Measurements from ENCODE around the gene MAPK8IP2.
"Not testable (repeated sequence)": the region's sequence is repeated elsewhere in the genome, so short reads cannot be mapped to it uniquely, and the experiment has no call there.

MAPK8IP2 gene

DNA sequence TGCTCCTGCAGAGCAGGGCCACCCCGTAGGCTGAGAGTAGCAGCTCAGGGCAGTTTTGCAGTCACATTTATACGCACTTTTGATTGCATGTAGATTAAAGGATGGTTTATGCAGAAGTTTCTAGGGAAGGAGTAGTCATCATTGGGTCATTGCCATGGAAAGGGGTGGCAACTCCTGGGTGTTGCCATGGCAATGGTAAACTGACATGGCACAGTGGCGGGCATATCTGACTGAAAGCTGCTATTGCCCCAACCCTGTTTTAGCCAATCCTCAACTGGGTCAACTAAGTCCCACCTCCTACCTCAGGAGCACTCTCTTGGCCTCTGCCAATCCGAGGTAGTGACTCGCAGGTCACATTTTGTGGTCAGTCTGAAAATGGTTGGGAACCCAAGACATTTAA lies 29.8 kb downstream of the MAPK8IP2 start:
- H3K4me3 ChIP-seq (ENCODE audit: low read depth in 1 of 2, low read length in 2 of 2): no peak overlapping the region
- H3K9me3 ChIP-seq (ENCODE audit: control insufficient read depth in 1 of 2, low read length in 2 of 2): no peaks in the 10 kb centered on the region
- H3K4me1 ChIP-seq (ENCODE audit: control insufficient read depth in 1 of 2, insufficient read depth in 2 of 2, low read length in 2 of 2): peaks cover 6 to 23% of the 10 kb centered on the region in 2 donors
- no peak overlapping the region for H3K27ac ChIP-seq (ENCODE audit: low read length)
- no peaks in the 10 kb centered on the region for H3K27me3 ChIP-seq (ENCODE audit: low read depth, low read length)
- no peaks in the 10 kb centered on the region for H3K36me3 ChIP-seq (ENCODE audit: control insufficient read depth in 1 of 2, insufficient read depth in 2 of 2, low read length in 2 of 2)

DNA sequence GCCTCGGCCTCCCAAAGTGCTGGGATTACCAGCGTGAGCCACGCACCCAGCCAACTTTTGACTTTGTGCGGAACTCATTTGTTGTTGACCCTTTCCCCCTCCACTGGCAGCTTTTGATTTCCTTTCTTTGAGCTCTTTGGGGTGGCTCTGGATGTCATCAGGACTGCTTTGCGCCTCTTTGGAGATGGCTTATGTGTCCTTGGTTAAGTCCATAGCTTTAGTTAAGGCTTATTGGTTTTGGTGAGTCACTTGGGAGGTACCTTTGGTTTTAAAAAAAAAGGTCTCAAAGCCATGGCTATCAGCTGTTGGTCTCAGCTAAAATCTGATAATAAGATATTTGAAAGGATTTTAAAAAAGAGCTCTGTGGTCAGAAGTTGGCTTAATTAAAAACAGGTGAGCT lies 32.5 kb downstream of the MAPK8IP2 start:
- no peak overlapping the region for H3K27ac ChIP-seq (ENCODE audit: low read length)
- H3K4me1 ChIP-seq (ENCODE audit: control insufficient read depth in 1 of 2, insufficient read depth in 2 of 2, low read length in 2 of 2): peaks cover 6 to 9% of the 10 kb centered on the region in 2 donors
- H3K36me3 ChIP-seq (ENCODE audit: control insufficient read depth in 1 of 2, insufficient read depth in 2 of 2, low read length in 2 of 2): no peaks in the 10 kb centered on the region
- no peaks in the 10 kb centered on the region for H3K27me3 ChIP-seq (ENCODE audit: low read depth, low read length)
- H3K4me3 ChIP-seq (ENCODE audit: low read depth in 1 of 2, low read length in 2 of 2): no peak overlapping the region
- no peaks in the 10 kb centered on the region for H3K9me3 ChIP-seq (ENCODE audit: control insufficient read depth in 1 of 2, low read length in 2 of 2)

DNA sequence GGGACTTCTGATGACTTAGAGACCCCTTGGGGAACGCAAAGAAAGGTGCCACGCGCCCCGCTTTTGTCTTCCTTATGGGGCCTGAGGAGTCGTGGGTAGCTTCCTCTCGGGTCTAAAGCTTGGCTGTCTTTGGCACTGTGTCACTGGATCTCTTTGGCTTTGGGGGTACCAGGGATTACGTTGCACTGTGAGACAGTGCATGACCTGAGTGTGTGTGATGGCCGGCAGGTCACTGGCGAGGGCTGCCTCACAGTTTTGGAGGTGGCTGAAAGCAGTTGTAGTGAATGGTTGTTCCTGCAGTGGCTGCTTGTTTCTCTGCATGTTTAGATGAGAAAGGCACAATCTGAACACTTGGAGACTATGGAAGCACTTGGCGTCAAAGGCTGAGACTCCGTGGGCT lies 33.2 kb downstream of the MAPK8IP2 start:
- Histone ChIP-seq H3K4me3 (ENCODE audit: low read depth in 1 of 2, low read length in 2 of 2) (no peak overlapping the region), H3K27ac (ENCODE audit: low read length) (no peak overlapping the region), H3K27me3 (ENCODE audit: low read depth, low read length) (no peaks in the 10 kb centered on the region), H3K9me3 (ENCODE audit: control insufficient read depth in 1 of 2, low read length in 2 of 2) (no peaks in the 10 kb centered on the region), H3K4me1 (ENCODE audit: control insufficient read depth in 1 of 2, insufficient read depth in 2 of 2, low read length in 2 of 2) (peaks cover 2% of the 10 kb centered on the region in 2 donors), H3K36me3 (ENCODE audit: control insufficient read depth in 1 of 2, insufficient read depth in 2 of 2, low read length in 2 of 2) (no peaks in the 10 kb centered on the region)

DNA sequence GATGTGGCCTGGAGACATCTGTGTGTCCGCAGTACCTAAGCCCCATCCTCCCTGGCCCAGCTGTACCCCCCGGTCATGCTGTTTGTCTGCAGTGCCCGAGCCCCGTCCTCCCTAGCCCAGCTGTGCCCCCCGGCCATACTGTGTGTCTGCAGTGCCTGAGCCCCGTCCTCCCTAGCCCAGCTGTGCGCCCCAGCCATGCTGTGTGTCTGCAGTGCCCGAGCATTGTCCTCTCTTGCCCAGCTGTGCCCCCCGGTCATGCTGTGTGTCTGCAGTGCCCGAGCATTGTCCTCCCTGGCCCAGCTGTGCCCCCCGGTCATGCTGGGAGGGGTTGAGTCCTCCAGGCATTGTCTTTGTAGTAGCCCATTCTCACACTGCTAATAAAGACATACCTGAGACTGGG lies 35.0 kb downstream of the MAPK8IP2 start:
- Histone ChIP-seq H3K9me3 (ENCODE audit: control insufficient read depth in 1 of 2, low read length in 2 of 2) (no peaks in the 10 kb centered on the region), H3K27ac (ENCODE audit: low read length) (no peak overlapping the region), H3K4me3 (ENCODE audit: low read depth in 1 of 2, low read length in 2 of 2) (no peak overlapping the region), H3K4me1 (ENCODE audit: control insufficient read depth in 1 of 2, insufficient read depth in 2 of 2, low read length in 2 of 2) (no peaks in the 10 kb centered on the region), H3K27me3 (ENCODE audit: low read depth, low read length) (no peaks in the 10 kb centered on the region), H3K36me3 (ENCODE audit: control insufficient read depth in 1 of 2, insufficient read depth in 2 of 2, low read length in 2 of 2) (no peaks in the 10 kb centered on the region)

DNA sequence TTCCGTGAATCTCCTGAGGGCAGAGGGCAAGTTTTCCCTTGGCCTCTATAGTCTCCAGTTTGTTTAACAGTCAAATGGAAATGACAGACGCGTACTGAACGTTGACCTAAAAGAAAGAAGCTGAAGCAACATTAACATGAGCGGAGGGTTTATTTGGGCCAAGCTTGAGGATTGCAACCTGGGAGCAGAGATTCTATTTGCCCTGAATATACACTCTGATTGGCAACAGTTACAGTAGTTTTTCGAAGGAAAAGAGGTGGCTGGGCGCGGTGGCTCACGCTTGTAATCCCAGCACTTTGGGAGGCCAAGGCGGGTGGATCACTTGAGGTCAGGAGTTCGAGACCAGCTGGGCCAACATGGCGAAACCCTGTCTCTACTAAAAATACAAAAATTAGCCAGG lies 39.7 kb downstream of the MAPK8IP2 start:
- not testable (repeated sequence) for H3K9me3 ChIP-seq (ENCODE audit: control insufficient read depth in 1 of 2, low read length in 2 of 2); H3K36me3 ChIP-seq (ENCODE audit: control insufficient read depth in 1 of 2, insufficient read depth in 2 of 2, low read length in 2 of 2); H3K4me3 ChIP-seq (ENCODE audit: low read depth in 1 of 2, low read length in 2 of 2); H3K27ac ChIP-seq (ENCODE audit: low read length)
- peaks cover 13% of the 10 kb centered on the region for H3K27me3 ChIP-seq (ENCODE audit: low read depth, low read length)
- peaks cover 4 to 11% of the 10 kb centered on the region in 2 donors for H3K4me1 ChIP-seq (ENCODE audit: control insufficient read depth in 1 of 2, insufficient read depth in 2 of 2, low read length in 2 of 2)

DNA sequence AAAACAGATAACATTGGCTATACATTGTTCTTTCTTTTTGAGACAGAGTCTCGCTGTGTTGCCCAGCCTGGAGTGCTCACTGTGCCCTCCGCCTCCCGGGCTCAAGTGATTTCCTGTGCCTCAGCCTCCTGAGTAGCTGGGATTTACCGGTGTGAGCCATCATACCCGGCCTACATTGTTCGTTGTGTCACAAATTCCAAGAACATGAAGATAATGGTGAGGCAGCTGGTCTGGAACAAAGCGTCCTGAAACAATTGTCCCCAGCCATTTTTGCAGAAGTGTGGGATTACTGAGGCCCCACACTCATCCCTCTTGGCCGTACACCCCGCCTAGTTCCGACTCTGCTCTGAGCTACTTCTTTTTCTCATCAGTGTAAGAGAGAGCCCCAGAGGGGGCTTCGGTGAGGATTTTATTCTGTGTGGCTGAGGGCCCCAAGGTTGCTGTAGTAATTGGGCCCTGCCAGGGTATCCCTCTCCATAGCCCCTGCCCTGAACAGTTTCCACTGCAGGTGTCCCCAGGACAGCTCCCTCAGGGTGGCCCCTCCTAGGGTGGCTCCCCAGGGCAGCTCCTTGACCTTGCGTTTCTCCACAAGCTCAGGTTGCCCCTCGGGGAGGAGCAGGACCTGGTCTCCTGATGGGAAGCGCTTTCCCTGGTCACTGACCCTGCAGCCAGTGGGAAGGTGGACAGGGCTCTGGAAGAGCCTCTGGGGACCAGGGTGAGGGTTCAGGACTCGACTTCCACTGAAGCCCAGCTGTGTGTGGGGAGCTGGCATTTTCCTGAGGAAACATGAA lies 40.5 kb downstream of the MAPK8IP2 start:
- Histone ChIP-seq H3K27me3 (ENCODE audit: low read depth, low read length) (peaks cover 18% of the 10 kb centered on the region), H3K4me1 (ENCODE audit: control insufficient read depth in 1 of 2, insufficient read depth in 2 of 2, low read length in 2 of 2) (peaks cover 4 to 11% of the 10 kb centered on the region in 2 donors), H3K27ac (ENCODE audit: low read length) (no peak overlapping the region)

DNA sequence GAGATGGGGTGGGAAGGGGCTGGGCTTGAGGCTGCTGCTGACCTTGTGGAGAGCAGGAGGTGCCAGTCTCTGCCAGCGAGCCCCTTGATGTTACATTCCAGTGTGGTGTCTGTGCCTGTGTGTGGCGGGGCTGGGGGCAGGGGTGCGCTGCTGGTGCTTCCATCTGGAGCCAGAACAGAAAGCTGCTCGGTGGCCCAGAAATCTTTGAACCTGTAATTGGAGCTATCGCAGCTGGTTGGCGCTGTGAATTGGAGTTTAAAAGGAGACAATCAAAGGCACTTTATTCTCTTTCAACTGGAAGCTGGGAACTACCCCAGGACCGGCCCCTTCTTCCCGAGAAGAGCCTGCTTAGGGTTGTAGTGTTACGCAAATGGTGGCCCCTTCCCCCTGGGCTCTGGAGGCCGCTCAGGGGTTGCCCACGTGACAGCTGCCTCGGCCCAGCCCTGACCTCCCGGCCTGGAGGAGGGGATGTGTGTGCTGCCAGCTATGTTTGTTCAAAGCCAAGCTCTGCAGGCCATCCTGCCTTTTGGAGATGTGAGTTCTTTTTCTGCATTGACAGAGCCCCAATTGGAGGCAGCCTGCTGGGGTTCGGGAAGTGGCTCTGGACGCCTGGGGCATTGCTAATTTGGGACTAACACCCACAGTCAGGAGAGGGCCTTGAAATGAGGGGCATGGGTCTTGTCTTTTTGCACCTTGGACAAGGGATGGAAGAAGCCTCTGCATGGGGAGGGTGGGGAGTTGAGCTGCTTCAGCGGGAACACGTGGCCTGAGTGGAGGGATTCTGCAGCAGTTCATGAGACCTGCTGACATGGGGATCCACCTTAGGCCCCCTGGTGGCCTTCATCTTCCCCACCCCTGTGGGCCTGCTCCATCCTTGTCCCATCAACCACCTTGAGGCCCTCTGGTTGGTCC lies 41.4 kb downstream of the MAPK8IP2 start:
- Histone ChIP-seq H3K4me3 (ENCODE audit: low read depth in 1 of 2, low read length in 2 of 2) (peak overlapping the region in 1 of 2 donors; percentile 40), H3K27ac (ENCODE audit: low read length) (no peak overlapping the region), H3K36me3 (ENCODE audit: control insufficient read depth in 1 of 2, insufficient read depth in 2 of 2, low read length in 2 of 2) (no peaks in the 10 kb centered on the region), H3K9me3 (ENCODE audit: control insufficient read depth in 1 of 2, low read length in 2 of 2) (no peaks in the 10 kb centered on the region), H3K27me3 (ENCODE audit: low read depth, low read length) (peaks cover 18% of the 10 kb centered on the region), H3K4me1 (ENCODE audit: control insufficient read depth in 1 of 2, insufficient read depth in 2 of 2, low read length in 2 of 2) (peaks cover 4 to 11% of the 10 kb centered on the region in 2 donors)

More for the DNA sequence above, 40.5 kb downstream of the MAPK8IP2 start:
- peak overlapping the region in 1 of 2 donors; percentile 40 for H3K4me3 ChIP-seq (ENCODE audit: low read depth in 1 of 2, low read length in 2 of 2)
- H3K9me3 ChIP-seq (ENCODE audit: control insufficient read depth in 1 of 2, low read length in 2 of 2): no peaks in the 10 kb centered on the region
- no peaks in the 10 kb centered on the region for H3K36me3 ChIP-seq (ENCODE audit: control insufficient read depth in 1 of 2, insufficient read depth in 2 of 2, low read length in 2 of 2)

DNA sequence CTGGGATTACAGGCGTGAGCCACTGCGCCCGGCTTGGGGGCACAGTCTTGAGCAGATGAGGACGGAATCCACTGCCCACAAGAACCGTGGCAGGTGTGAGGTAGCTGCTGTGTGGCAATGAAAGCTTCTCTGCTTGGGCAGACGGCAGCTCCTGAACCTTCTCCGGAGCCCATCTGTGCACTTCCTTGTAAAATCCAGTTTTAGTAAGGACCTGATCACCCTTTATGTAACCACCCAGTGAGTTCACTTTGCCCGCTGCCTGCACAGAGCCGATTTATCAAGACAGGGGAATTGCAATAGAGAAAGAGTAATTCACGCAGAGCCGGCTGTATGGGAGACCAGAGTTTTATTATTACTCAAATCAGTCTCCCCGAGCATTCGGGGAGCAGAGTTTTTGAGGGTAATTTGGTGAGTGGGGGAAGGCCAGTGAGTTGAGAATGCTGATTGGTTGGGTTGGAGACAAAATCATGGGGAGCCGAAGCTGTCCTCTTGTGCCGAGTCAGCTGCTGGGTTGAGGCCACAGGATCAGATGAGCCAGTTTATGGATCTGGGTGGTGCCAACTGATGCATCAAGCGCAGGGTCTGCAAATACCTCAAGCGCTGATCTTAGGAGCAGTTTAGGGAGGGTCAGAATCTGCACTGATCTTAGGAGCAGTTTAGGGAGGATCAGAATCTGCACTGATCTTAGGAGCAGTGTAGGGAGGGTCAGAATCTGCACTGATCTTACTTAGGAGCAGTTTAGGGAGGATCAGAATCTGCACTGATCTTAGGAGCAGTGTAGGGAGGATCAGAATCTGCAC lies 42.6 kb downstream of the MAPK8IP2 start:
- H3K36me3 ChIP-seq (ENCODE audit: control insufficient read depth in 1 of 2, insufficient read depth in 2 of 2, low read length in 2 of 2); H3K9me3 ChIP-seq (ENCODE audit: control insufficient read depth in 1 of 2, low read length in 2 of 2); H3K4me3 ChIP-seq (ENCODE audit: low read depth in 1 of 2, low read length in 2 of 2); H3K27ac ChIP-seq (ENCODE audit: low read length): not testable (repeated sequence)
- H3K4me1 ChIP-seq (ENCODE audit: control insufficient read depth in 1 of 2, insufficient read depth in 2 of 2, low read length in 2 of 2): peaks cover 4 to 11% of the 10 kb centered on the region in 2 donors
- peaks cover 18% of the 10 kb centered on the region for H3K27me3 ChIP-seq (ENCODE audit: low read depth, low read length)

DNA sequence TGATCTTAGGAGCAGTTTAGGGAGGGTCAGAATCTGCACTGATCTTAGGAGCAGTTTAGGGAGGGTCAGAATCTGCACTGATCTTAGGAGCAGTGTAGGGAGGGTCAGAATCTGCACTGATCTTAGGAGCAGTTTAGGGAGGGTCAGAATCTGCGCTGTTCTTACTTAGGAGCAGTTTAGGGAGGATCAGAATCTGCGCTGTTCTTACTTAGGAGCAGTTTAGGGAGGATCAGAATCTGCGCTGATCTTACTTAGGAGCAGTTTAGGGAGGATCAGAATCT lies 43.2 kb downstream of the MAPK8IP2 start:
- not testable (repeated sequence) for H3K4me3 ChIP-seq (ENCODE audit: low read depth in 1 of 2, low read length in 2 of 2); H3K9me3 ChIP-seq (ENCODE audit: control insufficient read depth in 1 of 2, low read length in 2 of 2); H3K36me3 ChIP-seq (ENCODE audit: control insufficient read depth in 1 of 2, insufficient read depth in 2 of 2, low read length in 2 of 2); H3K27ac ChIP-seq (ENCODE audit: low read length)
- Histone ChIP-seq H3K27me3 (ENCODE audit: low read depth, low read length) (peaks cover 18% of the 10 kb centered on the region), H3K4me1 (ENCODE audit: control insufficient read depth in 1 of 2, insufficient read depth in 2 of 2, low read length in 2 of 2) (peaks cover 4 to 11% of the 10 kb centered on the region in 2 donors)

DNA sequence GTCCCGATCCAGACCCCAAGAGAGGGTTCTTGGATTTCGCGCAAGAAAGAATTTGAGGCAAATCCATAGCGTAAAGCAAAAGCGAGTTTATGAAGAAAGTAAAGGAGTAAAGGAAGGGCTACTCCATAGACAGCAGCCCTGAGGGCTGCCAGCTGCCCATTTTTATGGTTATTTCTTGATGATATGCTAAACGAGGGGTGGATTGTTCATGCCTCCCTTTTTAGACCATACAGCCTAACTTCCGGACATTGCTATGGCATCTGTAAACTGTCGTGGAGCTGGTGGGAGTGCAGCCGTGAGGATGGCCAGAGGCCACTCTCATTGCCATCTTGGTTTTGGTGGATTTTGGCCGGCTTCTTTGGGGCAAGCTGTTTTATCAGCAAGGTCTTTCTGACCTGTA lies 52.7 kb downstream of the MAPK8IP2 start:
- Histone ChIP-seq H3K4me1 (ENCODE audit: control insufficient read depth in 1 of 2, insufficient read depth in 2 of 2, low read length in 2 of 2) (no peaks in the 10 kb centered on the region), H3K36me3 (ENCODE audit: control insufficient read depth in 1 of 2, insufficient read depth in 2 of 2, low read length in 2 of 2) (no peaks in the 10 kb centered on the region), H3K27ac (ENCODE audit: low read length) (no peak overlapping the region), H3K27me3 (ENCODE audit: low read depth, low read length) (no peaks in the 10 kb centered on the region), H3K4me3 (ENCODE audit: low read depth in 1 of 2, low read length in 2 of 2) (no peak overlapping the region), H3K9me3 (ENCODE audit: control insufficient read depth in 1 of 2, low read length in 2 of 2) (no peaks in the 10 kb centered on the region)

DNA sequence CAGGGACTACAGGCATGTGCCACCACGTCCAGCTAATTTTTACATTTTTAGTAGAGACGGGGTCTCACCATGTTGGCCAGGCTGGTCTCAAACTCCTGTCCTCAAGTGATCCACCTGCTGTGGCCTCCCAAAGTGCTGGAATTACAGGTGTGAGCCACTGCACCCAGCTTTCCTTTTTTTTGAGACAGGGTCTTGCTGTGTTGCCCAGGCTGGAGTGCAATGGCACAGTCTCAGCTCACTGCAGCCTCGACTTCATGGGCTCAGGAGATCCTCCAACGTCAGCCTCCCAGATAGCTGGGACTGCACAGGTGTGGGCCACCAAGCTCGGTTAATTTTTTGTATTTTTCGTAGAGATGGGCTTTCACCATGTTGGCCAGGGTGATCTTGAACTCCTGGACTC lies 54.1 kb downstream of the MAPK8IP2 start:
- not testable (repeated sequence) for H3K9me3 ChIP-seq (ENCODE audit: control insufficient read depth in 1 of 2, low read length in 2 of 2); H3K4me3 ChIP-seq (ENCODE audit: low read depth in 1 of 2, low read length in 2 of 2); H3K27ac ChIP-seq (ENCODE audit: low read length)

More for the DNA sequence above, 54.1 kb downstream of the MAPK8IP2 start:
- not testable (repeated sequence) for H3K36me3 ChIP-seq (ENCODE audit: control insufficient read depth in 1 of 2, insufficient read depth in 2 of 2, low read length in 2 of 2); H3K27me3 ChIP-seq (ENCODE audit: low read depth, low read length); H3K4me1 ChIP-seq (ENCODE audit: control insufficient read depth in 1 of 2, insufficient read depth in 2 of 2, low read length in 2 of 2)
